Gastroesophageal sphincter (tissue), 3 donors: ENCODE data around the gene PPP1R13B.

ENCODE experiments used
- EP300 ChIP-seq: sonication (generic); formaldehyde crosslinking; IDR thresholded peaks from one replicate; pipeline ENCODE4 v1.6.1; 2017; ENCODE audit warnings: antibody characterized with exemption, mild to moderate bottlenecking
- POLR2A ChIP-seq, 2 donors: fragments of 450-650 bp; IDR thresholded peaks; one replicate each; pipeline ENCODE4 v1.6.1; 2017; ENCODE audit warnings: antibody characterized with exemption in 2 of 2, mild to moderate bottlenecking in 2 of 2, moderate library complexity in 1 of 2
- TF ChIP-seq, protein P1 (sequence below), 4 experiments: fragments of 200-600 bp in 2 of 4; fragments of 450-650 bp in 2 of 4; sonication (generic) in 1 of 4; IDR thresholded peaks; one replicate each; pipeline ENCODE4 v1.5.1; 2017 to 2019; ENCODE audit warnings: antibody characterized with exemption in 4 of 4, mild to moderate bottlenecking in 2 of 4, moderate library complexity in 2 of 4

DNA sequence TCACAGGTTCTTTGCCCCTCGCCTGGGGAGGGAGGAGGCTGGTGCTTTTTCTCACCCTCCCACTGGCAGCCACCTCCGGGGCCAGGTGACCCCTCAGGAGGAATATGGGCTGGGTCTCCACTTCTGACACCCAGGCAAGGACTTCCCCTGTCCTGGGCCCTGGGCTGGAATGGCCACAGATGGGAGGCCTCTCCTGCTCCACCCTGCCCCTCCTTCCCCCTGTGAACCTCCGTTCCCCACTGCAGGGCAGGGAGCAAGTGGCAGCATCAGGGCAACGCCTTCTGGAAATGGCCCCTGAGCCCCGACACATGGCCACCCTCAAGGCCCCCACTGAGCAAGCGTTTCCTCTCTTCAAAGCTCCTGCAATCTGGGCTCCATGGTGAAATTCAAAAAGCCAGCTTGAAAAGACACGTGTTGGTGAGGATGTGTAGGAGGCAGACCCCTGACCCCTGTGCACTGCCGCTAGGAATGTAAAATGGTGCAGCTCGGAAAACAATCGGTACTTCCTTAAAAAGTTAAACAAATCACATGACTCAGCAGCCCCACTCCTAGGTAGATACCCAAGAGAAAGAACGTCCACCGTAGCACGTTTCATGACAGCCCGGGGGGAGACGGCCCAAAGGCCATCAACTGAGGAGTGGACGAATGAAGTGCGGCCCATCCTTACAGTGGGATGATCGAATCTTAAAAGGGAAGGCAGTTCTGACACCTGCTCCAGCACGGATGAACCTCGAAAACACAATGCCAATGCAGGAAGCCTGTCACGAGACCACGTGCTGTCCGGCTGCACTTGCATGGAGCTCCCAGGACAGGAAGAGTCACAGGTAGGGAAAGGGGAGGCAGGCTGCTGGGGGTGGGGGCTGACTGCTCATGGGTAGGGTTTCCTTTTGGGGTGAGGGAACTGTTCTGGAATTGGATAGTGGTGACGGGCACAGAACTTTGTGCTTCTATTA is 143.7 kb downstream of the PPP1R13B start:
- TF ChIP-seq, protein P1, sequence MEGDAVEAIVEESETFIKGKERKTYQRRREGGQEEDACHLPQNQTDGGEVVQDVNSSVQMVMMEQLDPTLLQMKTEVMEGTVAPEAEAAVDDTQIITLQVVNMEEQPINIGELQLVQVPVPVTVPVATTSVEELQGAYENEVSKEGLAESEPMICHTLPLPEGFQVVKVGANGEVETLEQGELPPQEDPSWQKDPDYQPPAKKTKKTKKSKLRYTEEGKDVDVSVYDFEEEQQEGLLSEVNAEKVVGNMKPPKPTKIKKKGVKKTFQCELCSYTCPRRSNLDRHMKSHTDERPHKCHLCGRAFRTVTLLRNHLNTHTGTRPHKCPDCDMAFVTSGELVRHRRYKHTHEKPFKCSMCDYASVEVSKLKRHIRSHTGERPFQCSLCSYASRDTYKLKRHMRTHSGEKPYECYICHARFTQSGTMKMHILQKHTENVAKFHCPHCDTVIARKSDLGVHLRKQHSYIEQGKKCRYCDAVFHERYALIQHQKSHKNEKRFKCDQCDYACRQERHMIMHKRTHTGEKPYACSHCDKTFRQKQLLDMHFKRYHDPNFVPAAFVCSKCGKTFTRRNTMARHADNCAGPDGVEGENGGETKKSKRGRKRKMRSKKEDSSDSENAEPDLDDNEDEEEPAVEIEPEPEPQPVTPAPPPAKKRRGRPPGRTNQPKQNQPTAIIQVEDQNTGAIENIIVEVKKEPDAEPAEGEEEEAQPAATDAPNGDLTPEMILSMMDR (IDR thresholded peaks at IDR 0.05), result no peak
- TF ChIP-seq POLR2A (IDR thresholded peaks at IDR 0.05) (no peak), EP300 (no peak)
